ENCODE data around the gene GATAD1.

- TF ChIP-seq CTCF (IDR thresholded peaks at IDR 0.05), result no peak
- no peak for TF ChIP-seq POLR2A (IDR thresholded peaks at IDR 0.05)
Observed at GRCh38 chr7:92478095-92478494, 30.8 kb downstream of the GATAD1 start.
